ENCODE results near the gene AURKAIP1. TPM values are rescaled to one million over a fixed set of nuclear protein-coding genes. Genes with fewer than 3 reads are reported as not detected.

The AURKAIP1 gene
- total and polyA plus RNA-seq, 2 of the 13 experiments (the other 11 are each of a cell fraction or from before 2014, with no cell fraction given): 69.5 to 175 TPM

GRCh38 chr1:1351511-1352427 is 23.2 kb downstream of the AURKAIP1 start (continued):
- TF ChIP-seq ZNF687 (CRISPR knock-in tag; IDR thresholded peaks at IDR 0.05) (peak; percentile 36; the same call in 1 of the 2 replicates), KLF13 (CRISPR knock-in tag; IDR thresholded peaks at IDR 0.05) (0 out of 2 replicates have a peak, but pooled peaks have one; percentile 22), ZNF136 (CRISPR knock-in tag; IDR thresholded peaks at IDR 0.05; ENCODE audit: low read depth) (no peak), MXI1 (IDR thresholded peaks at IDR 0.05; ENCODE audit: borderline replicate concordance, low read depth, low read length) (no peak), U2AF1 (optimal IDR thresholded peaks at IDR 0.05; ENCODE audit: low read depth, low read length) (no peak), PHF21A (CRISPR knock-in tag; IDR thresholded peaks at IDR 0.05) (no peak), KLF9 (CRISPR knock-in tag; IDR thresholded peaks at IDR 0.05; ENCODE audit: low read depth) (no peak), HCFC1 (IDR thresholded peaks at IDR 0.05; ENCODE audit: low read depth, low read length) (no peak), GPN1 (CRISPR knock-in tag; IDR thresholded peaks at IDR 0.05; ENCODE audit: borderline replicate concordance) (no peak), TFE3 (CRISPR knock-in tag; IDR thresholded peaks at IDR 0.05) (no peak), HNRNPH1 (optimal IDR thresholded peaks at IDR 0.05; ENCODE audit: low read depth, low read length) (peak; percentile 1), RBFOX2 (IDR thresholded peaks at IDR 0.05; ENCODE audit: low read depth, low read length) (peak; percentile 68), ZNF788 (CRISPR knock-in tag; IDR thresholded peaks at IDR 0.05; ENCODE audit: borderline replicate concordance) (no peak), ZNF644 (CRISPR knock-in tag; IDR thresholded peaks at IDR 0.05; ENCODE audit: low read depth) (no peak), RFX3 (CRISPR knock-in tag; IDR thresholded peaks at IDR 0.05) (no peak), TEF (CRISPR knock-in tag; IDR thresholded peaks at IDR 0.05) (no peak)
- TF ChIP-seq, protein P1, sequence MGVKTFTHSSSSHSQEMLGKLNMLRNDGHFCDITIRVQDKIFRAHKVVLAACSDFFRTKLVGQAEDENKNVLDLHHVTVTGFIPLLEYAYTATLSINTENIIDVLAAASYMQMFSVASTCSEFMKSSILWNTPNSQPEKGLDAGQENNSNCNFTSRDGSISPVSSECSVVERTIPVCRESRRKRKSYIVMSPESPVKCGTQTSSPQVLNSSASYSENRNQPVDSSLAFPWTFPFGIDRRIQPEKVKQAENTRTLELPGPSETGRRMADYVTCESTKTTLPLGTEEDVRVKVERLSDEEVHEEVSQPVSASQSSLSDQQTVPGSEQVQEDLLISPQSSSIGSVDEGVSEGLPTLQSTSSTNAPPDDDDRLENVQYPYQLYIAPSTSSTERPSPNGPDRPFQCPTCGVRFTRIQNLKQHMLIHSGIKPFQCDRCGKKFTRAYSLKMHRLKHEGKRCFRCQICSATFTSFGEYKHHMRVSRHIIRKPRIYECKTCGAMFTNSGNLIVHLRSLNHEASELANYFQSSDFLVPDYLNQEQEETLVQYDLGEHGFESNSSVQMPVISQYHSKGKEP (CRISPR knock-in tag; IDR thresholded peaks at IDR 0.05): no peak
